H1 (cell line): ENCODE data around the gene CNKSR2. TPM values are rescaled to one million over a fixed set of nuclear protein-coding genes. Genes with fewer than 3 reads are reported as not detected.

Experiments used
- CTCF ChIA-PET: fragments of 300-600 bp; sonication (Branson Sonifier 250); formaldehyde crosslinking; loops from one replicate; lab custom pipeline; 2021; ENCODE audit not compliant: partially characterized antibody; lab: Charles Lee
- POLR2A ChIA-PET: fragments of 300-600 bp; sonication (Branson Sonifier 250); formaldehyde crosslinking; loops from one replicate; lab custom pipeline; 2021; ENCODE audit warnings: inconsistent platforms; ENCODE audit not compliant: partially characterized antibody; lab: Charles Lee
- DNase-seq, 2 experiments: peaks; one replicate each; pipeline versions ENCODE4 v3.0.0 to v3.0.0-alpha.2; 2010 to 2022; ENCODE audit warnings: low spot score in 2 of 2, low read depth in 1 of 2, mixed read lengths in 1 of 2
- FAIRE-seq: peaks from 2 replicates; lab custom pipeline; 2011; peaks lifted over from hg19 to GRCh38; lab: Jason Lieb, UNC
- H2AFZ ChIP-seq: 2 replicates; pipeline ENCODE4 v1.8.1; 2012; ENCODE audit warnings: low read length, inconsistent platforms
- H2AK5ac ChIP-seq: 2 replicates; pipeline ENCODE4 v1.6.1; 2013; ENCODE audit warnings: low read depth, low read length
- H2BK120ac ChIP-seq: replicated peaks from 2 replicates; pipeline ENCODE3; 2013; ENCODE audit warnings: low read depth, low read length, inconsistent platforms
- H2BK12ac ChIP-seq: 2 replicates; pipeline ENCODE4 v1.6.1; 2013; ENCODE audit warnings: low read depth, low read length
- H2BK15ac ChIP-seq: 2 replicates; pipeline ENCODE4 v1.6.1; 2013; ENCODE audit warnings: low read length
- H2BK20ac ChIP-seq: 2 replicates; pipeline ENCODE4 v1.6.1; 2013; ENCODE audit warnings: low read length
- H2BK5ac ChIP-seq: 2 replicates; pipeline ENCODE4 v1.6.1; 2013; ENCODE audit warnings: low read depth, low read length
- H3K14ac ChIP-seq: 2 replicates; pipeline ENCODE4 v1.6.1; 2013; ENCODE audit warnings: inconsistent platforms; ENCODE audit not compliant: insufficient read length
- H3K18ac ChIP-seq: 2 replicates; pipeline ENCODE4 v1.6.1; 2013; ENCODE audit warnings: low read length; ENCODE audit errors: extremely low read depth
- H3K23ac ChIP-seq: 2 replicates; pipeline ENCODE4 v1.6.1; 2013; ENCODE audit warnings: inconsistent platforms; ENCODE audit not compliant: insufficient read length
- H3K23me2 ChIP-seq: 2 replicates; pipeline ENCODE4 v1.6.1; 2013; ENCODE audit warnings: low read depth, low read length
- H3K27ac ChIP-seq: 2 replicates; pipeline ENCODE4 v1.6.1; 2011; ENCODE audit warnings: low read depth, low read length, inconsistent platforms
- H3K27me3 ChIP-seq, 4 experiments: replicated peaks in 1 of 4; 1 replicate in 1 of 4; 2 replicates in 3 of 4; pipeline versions ENCODE4 v1.6.1 to v1.8.1; 2011 to 2013; ENCODE audit warnings: low read length in 3 of 4, mild to moderate bottlenecking in 3 of 4, inconsistent platforms in 2 of 4, mixed read lengths in 2 of 4, moderate library complexity in 1 of 4; ENCODE audit not compliant: control insufficient read depth in 3 of 4, insufficient read depth in 3 of 4; ENCODE audit errors: extremely low read depth in 1 of 4
- H3K36me3 ChIP-seq, 4 experiments: 2 replicates each; pipeline versions ENCODE4 v1.6.1 to v1.8.1; 2011 to 2013; ENCODE audit warnings: mild to moderate bottlenecking in 4 of 4, low read length in 3 of 4, moderate library complexity in 2 of 4, control low read depth in 1 of 4, inconsistent platforms in 1 of 4; ENCODE audit not compliant: insufficient read depth in 4 of 4, control insufficient read depth in 2 of 4
- H3K4ac ChIP-seq: replicated peaks from 2 replicates; pipeline ENCODE3; 2013; ENCODE audit warnings: low read length, low read depth, mixed read lengths, inconsistent platforms; ENCODE audit not compliant: insufficient read length
- H3K4me1 ChIP-seq, 4 experiments: replicated peaks in 1 of 4; 1 replicate in 1 of 4; 2 replicates in 3 of 4; pipeline versions ENCODE4 v1.6.1 to v1.8.1; 2011 to 2013; ENCODE audit warnings: low read length in 3 of 4, inconsistent platforms in 2 of 4, mixed read lengths in 1 of 4; ENCODE audit not compliant: insufficient read depth in 4 of 4, control insufficient read depth in 3 of 4
- H3K4me2 ChIP-seq, 2 experiments: 2 replicates each; pipeline versions ENCODE4 v1.6.1 to v1.8.1; 2011 to 2013; ENCODE audit warnings: low read depth in 2 of 2, low read length in 2 of 2, control low read depth in 1 of 2, inconsistent platforms in 1 of 2, mild to moderate bottlenecking in 1 of 2; ENCODE audit not compliant: insufficient read depth in 1 of 2
- H3K4me3 ChIP-seq, 4 experiments: fragments of 200-600, 300-600 bp in 1 of 4; sonication (generic), shearing (Covaris generic), sonication (Bioruptor Twin) in 1 of 4; 2 replicates each; pipeline versions ENCODE4 v1.5.1 to v1.8.1; 2011 to 2016; ENCODE audit warnings: low read length in 4 of 4, low read depth in 3 of 4, control low read depth in 2 of 4, inconsistent platforms in 2 of 4, mild to moderate bottlenecking in 2 of 4, mixed read lengths in 1 of 4, moderate library complexity in 1 of 4; ENCODE audit not compliant: insufficient read depth in 2 of 4; ENCODE audit errors: extremely low read depth in 1 of 4
- H3K56ac ChIP-seq: replicated peaks from 2 replicates; pipeline ENCODE3; 2013; ENCODE audit warnings: low read depth, mild to moderate bottlenecking, mixed read lengths, low read length, inconsistent platforms; ENCODE audit not compliant: insufficient read length
- H3K79me1 ChIP-seq: 2 replicates; pipeline ENCODE4 v1.6.1; 2013; ENCODE audit warnings: low read depth, low read length, control low read depth
- H3K79me2 ChIP-seq, 2 experiments: 2 replicates each; pipeline versions ENCODE4 v1.6.1 to v1.8.1; 2012 to 2013; ENCODE audit warnings: low read length in 2 of 2, mild to moderate bottlenecking in 2 of 2, inconsistent platforms in 1 of 2; ENCODE audit not compliant: insufficient read depth in 2 of 2, control insufficient read depth in 1 of 2
- H3K9ac ChIP-seq, 4 experiments: replicated peaks in 1 of 4; 1 replicate in 1 of 4; 2 replicates in 3 of 4; pipeline versions ENCODE4 v1.6.1 to v1.8.1; 2011 to 2013; ENCODE audit warnings: low read depth in 3 of 4, low read length in 3 of 4, control low read depth in 2 of 4, mild to moderate bottlenecking in 2 of 4, moderate library complexity in 2 of 4, inconsistent platforms in 1 of 4; ENCODE audit errors: extremely low read depth in 1 of 4
- H3K9me3 ChIP-seq, 2 experiments: 2 replicates each; pipeline versions ENCODE4 v1.6.1 to v1.8.1; 2012 to 2013; ENCODE audit warnings: mild to moderate bottlenecking in 2 of 2, moderate library complexity in 2 of 2, control low read depth in 1 of 2, inconsistent platforms in 1 of 2, low read depth in 1 of 2, low read length in 1 of 2, mixed read lengths in 1 of 2; ENCODE audit not compliant: insufficient read depth in 2 of 2
- H4K20me1 ChIP-seq, 2 experiments: replicated peaks in 1 of 2; 2 replicates each; pipeline versions ENCODE3 to v1.8.1; 2011 to 2013; ENCODE audit warnings: inconsistent platforms in 2 of 2, low read length in 2 of 2, mild to moderate bottlenecking in 1 of 2; ENCODE audit not compliant: insufficient read depth in 2 of 2, control insufficient read depth in 1 of 2
- H4K5ac ChIP-seq: 2 replicates; pipeline ENCODE4 v1.6.1; 2013; ENCODE audit warnings: low read length, low read depth, mixed read lengths, inconsistent platforms; ENCODE audit not compliant: insufficient read length
- H4K8ac ChIP-seq: 2 replicates; pipeline ENCODE4 v1.8.0; 2013; ENCODE audit warnings: mild to moderate bottlenecking, moderate library complexity, low read length, inconsistent platforms; ENCODE audit not compliant: insufficient read depth; ENCODE audit errors: extremely low read depth
- H4K91ac ChIP-seq: replicated peaks from 2 replicates; pipeline ENCODE3; 2013; ENCODE audit warnings: low read length, mixed read lengths, inconsistent platforms; ENCODE audit not compliant: insufficient read length
- KDM1A ChIP-seq: fragments of 200-600, 300-600 bp; sonication (generic); IDR thresholded peaks from 2 replicates; pipeline ENCODE4 v1.7.1; 2016; ENCODE audit warnings: mild to moderate bottlenecking, low read length, borderline replicate concordance
- RFX5 ChIP-seq: IDR thresholded peaks from 2 replicates; pipeline ENCODE4 v1.6.1; 2011; ENCODE audit warnings: low read depth, low read length, improper control_type of control experiment, borderline replicate concordance
- WGBS, 2 experiments: shearing (Covaris generic) in 1 of 2; methylation state at CpG; one replicate each; pipeline versions ENCODE4 v1.1.6 to v1.1.7; 2013 to 2015; ENCODE audit warnings: low lambda C conversion rate in 2 of 2, mixed read lengths in 2 of 2, inconsistent platforms in 1 of 2, low coverage in 1 of 2, missing lambda C conversion rate in 1 of 2; ENCODE audit not compliant: insufficient replicate concordance in 2 of 2, insufficient coverage in 1 of 2, insufficient read length in 1 of 2; ENCODE audit errors: extremely low coverage in 1 of 2, missing lambda C conversion rate in 1 of 2; 5-methylcytosine and 5-hydroxymethylcytosine counted together
- polyA plus RNA-seq, 7 experiments: library from polyadenylated mRNA; depleted of rRNA in 3 of 7; stranded (reverse) in 5 of 7; unstranded in 2 of 7; fragments of >200 nt in 5 of 7; fragments of 200-250 nt in 2 of 7; gene quantifications; 1 replicate in 5 of 7; 2 replicates in 1 of 7; 4 replicates in 1 of 7; pipeline versions ENCODE4 v1.2.1 to v1.2.3, GENCODE V29; 2011 to 2013; ENCODE audit warnings: missing spikeins in 2 of 7, mixed read lengths in 2 of 7
- total RNA-seq: library from RNA; stranded (reverse); fragmentation: NEBNext Ultra II Directional; extraction: Animal tissue kit (Norgen Biotek cat#: 25700); gene quantifications from 2 replicates; pipeline ENCODE4 v1.2.1, GENCODE V29; 2021
- TF ChIP-seq, protein P1 (sequence below): IDR thresholded peaks from 2 replicates; pipeline ENCODE4 v1.6.1; 2012; ENCODE audit warnings: inconsistent platforms
- TF ChIP-seq, protein P2 (sequence below), 3 experiments: IDR thresholded peaks; 1 replicate in 2 of 3; 2 replicates in 1 of 3; pipeline versions ENCODE4 v1.5.1 to v1.6.1; 2011; ENCODE audit warnings: low read length in 3 of 3, mild to moderate bottlenecking in 3 of 3, inconsistent platforms in 2 of 3, low read depth in 1 of 3, moderate library complexity in 1 of 3; ENCODE audit not compliant: insufficient read depth in 1 of 3; ENCODE audit errors: control extremely low read depth in 1 of 3

Gene CNKSR2
- total and polyA plus RNA-seq, 2 of the 8 experiments (the other 6 are each of a cell fraction or from before 2014, with no cell fraction given): 5.5 to 16.3 TPM

DNA sequence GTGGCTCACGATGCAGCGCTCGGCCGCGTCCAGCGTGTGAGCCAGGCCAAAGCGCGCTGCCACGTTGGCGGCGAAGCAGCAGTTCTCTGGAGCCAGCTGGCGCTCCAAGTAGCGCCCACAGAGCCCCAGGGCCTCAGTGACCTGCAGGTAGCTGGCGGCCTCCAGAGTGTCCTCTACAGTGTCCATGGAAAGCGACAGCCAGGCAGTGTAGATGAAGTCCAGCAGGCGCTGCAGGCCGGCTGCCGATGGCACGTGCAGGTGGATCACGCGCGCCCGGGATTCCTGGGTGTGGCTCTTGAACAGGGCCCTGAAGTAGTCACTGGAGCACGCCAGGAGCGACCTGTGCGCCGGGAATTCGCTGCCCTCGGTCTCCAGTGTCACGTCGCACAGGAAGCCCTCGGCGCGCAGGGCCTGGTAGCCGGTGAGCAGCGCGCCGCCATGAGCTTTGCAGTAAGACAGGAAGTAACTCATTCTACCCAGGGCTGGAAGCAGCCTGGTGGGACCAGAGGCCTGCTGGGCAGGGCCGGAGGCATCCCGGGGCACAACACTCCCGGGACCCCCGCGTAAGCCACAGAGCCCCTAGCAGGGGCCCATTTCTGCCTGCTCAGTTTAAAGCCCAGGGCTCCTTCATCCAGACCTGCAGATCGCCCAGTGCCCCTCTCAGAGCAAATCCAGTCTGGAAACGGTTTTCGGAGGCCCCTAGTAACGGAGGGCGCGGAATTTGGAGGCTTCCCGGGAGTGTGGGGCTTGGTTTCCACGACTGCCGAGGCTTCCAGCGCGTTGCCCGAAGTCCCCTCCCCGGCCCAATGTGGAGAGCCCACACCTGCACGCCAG lies 283.3 kb downstream of the CNKSR2 start:
- Histone ChIP-seq H3K27ac (no peak overlapping the region), H3K4me1 (no peaks in the 10 kb centered on the region), H3K79me2 (no peaks in the 10 kb centered on the region)
- TF ChIP-seq KDM1A (no peak), RFX5 (no peak)
- TF ChIP-seq, protein P1, sequence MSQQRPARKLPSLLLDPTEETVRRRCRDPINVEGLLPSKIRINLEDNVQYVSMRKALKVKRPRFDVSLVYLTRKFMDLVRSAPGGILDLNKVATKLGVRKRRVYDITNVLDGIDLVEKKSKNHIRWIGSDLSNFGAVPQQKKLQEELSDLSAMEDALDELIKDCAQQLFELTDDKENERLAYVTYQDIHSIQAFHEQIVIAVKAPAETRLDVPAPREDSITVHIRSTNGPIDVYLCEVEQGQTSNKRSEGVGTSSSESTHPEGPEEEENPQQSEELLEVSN: no peak
- TF ChIP-seq, protein P2, sequence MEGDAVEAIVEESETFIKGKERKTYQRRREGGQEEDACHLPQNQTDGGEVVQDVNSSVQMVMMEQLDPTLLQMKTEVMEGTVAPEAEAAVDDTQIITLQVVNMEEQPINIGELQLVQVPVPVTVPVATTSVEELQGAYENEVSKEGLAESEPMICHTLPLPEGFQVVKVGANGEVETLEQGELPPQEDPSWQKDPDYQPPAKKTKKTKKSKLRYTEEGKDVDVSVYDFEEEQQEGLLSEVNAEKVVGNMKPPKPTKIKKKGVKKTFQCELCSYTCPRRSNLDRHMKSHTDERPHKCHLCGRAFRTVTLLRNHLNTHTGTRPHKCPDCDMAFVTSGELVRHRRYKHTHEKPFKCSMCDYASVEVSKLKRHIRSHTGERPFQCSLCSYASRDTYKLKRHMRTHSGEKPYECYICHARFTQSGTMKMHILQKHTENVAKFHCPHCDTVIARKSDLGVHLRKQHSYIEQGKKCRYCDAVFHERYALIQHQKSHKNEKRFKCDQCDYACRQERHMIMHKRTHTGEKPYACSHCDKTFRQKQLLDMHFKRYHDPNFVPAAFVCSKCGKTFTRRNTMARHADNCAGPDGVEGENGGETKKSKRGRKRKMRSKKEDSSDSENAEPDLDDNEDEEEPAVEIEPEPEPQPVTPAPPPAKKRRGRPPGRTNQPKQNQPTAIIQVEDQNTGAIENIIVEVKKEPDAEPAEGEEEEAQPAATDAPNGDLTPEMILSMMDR (IDR thresholded peaks at IDR 0.05; ENCODE audit: control extremely low read depth in 1 of 3, insufficient read depth in 1 of 3, low read depth in 1 of 3, low read length in 3 of 3): no peak
- TF ChIP-seq, all 59 proteins: peak for 0
- H4K8ac ChIP-seq: no peak overlapping the region
- no peak overlapping the region for H4K91ac ChIP-seq
- H2AK5ac ChIP-seq: no peak overlapping the region
- CTCF ChIA-PET: interaction anchor here (1.0 kb wide), 1 partner anchor 1130 kb away, joined by 3 read pairs; no protein-coding TSS in a partner anchor
- H3K36me3 ChIP-seq: no peaks in the 10 kb centered on the region; a peak in 2 of 8 replicates
- H3K4me2 ChIP-seq: no peak overlapping the region
- FAIRE-seq (no peak), DNase-seq (no peak)
- no peak overlapping the region for H2BK15ac ChIP-seq
- H3K56ac ChIP-seq: no peak overlapping the region
- H2BK120ac ChIP-seq: no peak overlapping the region
- no peak overlapping the region for H4K5ac ChIP-seq
- H2BK5ac ChIP-seq: no peak overlapping the region
- no peak overlapping the region for H2AFZ ChIP-seq
- no peak overlapping the region for H3K4ac ChIP-seq
- POLR2A ChIA-PET: no interaction called here
- no peak overlapping the region for H3K9ac ChIP-seq
- H3K18ac ChIP-seq: no peak overlapping the region
- H2BK20ac ChIP-seq: no peak overlapping the region
- no peaks in the 10 kb centered on the region for H3K79me1 ChIP-seq
- 92% methylated on average over 17 of the region's 57 CpGs; no CpG with 5 or more reads in 1 of the 2 experiments for whole genome bisulfite sequencing, 2 experiments
- H3K27me3 ChIP-seq: no peaks in the 10 kb centered on the region
- no peak overlapping the region for H2BK12ac ChIP-seq
- no peaks in the 10 kb centered on the region for H3K23me2 ChIP-seq
- no peaks in the 10 kb centered on the region for H4K20me1 ChIP-seq
- H3K23ac ChIP-seq: no peak overlapping the region
- H3K14ac ChIP-seq: no peak overlapping the region
- H3K9me3 ChIP-seq: no peaks in the 10 kb centered on the region; a peak in 1 of 4 replicates
- no peak overlapping the region; a peak in 1 of 8 replicates for H3K4me3 ChIP-seq
